COLO668 (cell line): ENCODE data around the gene CPM.
A peak's percentile ranks its signal among the peaks of the same experiment; 100 is the strongest.

ENCODE experiments used
- DNase-seq: peaks from one replicate; lab custom pipeline; 2025; ENCODE audit not compliant: unreplicated experiment; lab: John Stamatoyannopoulos, UW

CPM gene

GRCh38 chr12:68957273-68957672, 24.3 kb upstream of the CPM start:
- DNase-seq, result no peak

GRCh38 chr12:68956466-68956865, 23.5 kb upstream of the CPM start:
- no peak for DNase-seq

- DNase-seq, result no peak
These were observed 21.8 kb upstream of the CPM start for GRCh38 chr12:68954811-68955210.

- DNase-seq, result no peak
These were observed 20.6 kb upstream of the CPM start for GRCh38 chr12:68953536-68953935.

- DNase-seq, result no peak
These were observed 18.7 kb upstream of the CPM start for GRCh38 chr12:68951652-68952051.

- DNase-seq, result no peak
These were observed 17.5 kb upstream of the CPM start for GRCh38 chr12:68950511-68950910.

- DNase-seq, result no peak
These were observed 12.3 kb upstream of the CPM start for GRCh38 chr12:68945255-68945654.

GRCh38 chr12:68944296-68945076, 11.5 kb upstream of the CPM start:
- no peak for DNase-seq

- DNase-seq, result no peak
These were observed 10.9 kb upstream of the CPM start for GRCh38 chr12:68943848-68944247.

- no peak for DNase-seq
These were observed 7.8 kb upstream of the CPM start for GRCh38 chr12:68940731-68941130.

- DNase-seq, result no peak
These were observed 6.5 kb upstream of the CPM start for GRCh38 chr12:68939505-68939904.

- DNase-seq, result no peak
These were observed 1.4 kb upstream of the CPM start for GRCh38 chr12:68934392-68934791.

- peak; percentile 40 for DNase-seq
These were observed 627 bp downstream of the CPM start for GRCh38 chr12:68932128-68932960.

GRCh38 chr12:68930178-68930577, 2.8 kb downstream of the CPM start:
- DNase-seq, result no peak

- DNase-seq, result no peak
These were observed 8.4 kb downstream of the CPM start for GRCh38 chr12:68924546-68924945.

GRCh38 chr12:68919581-68920239, 13.3 kb downstream of the CPM start:
- DNase-seq, result no peak

GRCh38 chr12:68918960-68919359, 14.0 kb downstream of the CPM start:
- no peak for DNase-seq

GRCh38 chr12:68915055-68915454, 17.9 kb downstream of the CPM start:
- DNase-seq, result no peak

- DNase-seq, result no peak
These were observed 19.3 kb downstream of the CPM start for GRCh38 chr12:68913682-68914081.

GRCh38 chr12:68912916-68913315, 20.1 kb downstream of the CPM start:
- no peak for DNase-seq

GRCh38 chr12:68911197-68911718, 21.7 kb downstream of the CPM start:
- DNase-seq, result no peak

GRCh38 chr12:68910128-68910527, 22.8 kb downstream of the CPM start:
- DNase-seq, result no peak
